Natural killer cell treated with Interleukin-12 subunit alpha and Interleukin-12 subunit beta and Interleukin-15 and Interleukin-18, amount 100 ng/mL, for 72 hours (primary cell): ENCODE measurements around the gene NEMP2. TPM values are rescaled to one million over a fixed set of nuclear protein-coding genes. Genes with fewer than 3 reads are reported as not detected.
"Not testable (repeated sequence)": the region's sequence is repeated elsewhere in the genome, so short reads cannot be mapped to it uniquely, and the experiment has no call there.

ENCODE experiments used
- ATAC-seq, 2 donors: fragments of 150-1000 bp; cut with Tn5 transposase in 1 of 2; sonication (Bioruptor Pico), chemical (Tn5 transposase) in 1 of 2; 2 replicates each; pipeline ENCODE4 v1.10.0; 2021
- DNase-seq: peaks from one replicate; pipeline ENCODE4 v3.0.0; 2022; ENCODE audit warnings: low spot score
- H3K27ac Mint-ChIP-seq, 2 donors: 1 replicate in 1 of 2; 2 replicates in 1 of 2; pipeline ENCODE4 v1.8.0; 2022; ENCODE audit warnings: mixed read lengths in 2 of 2, mild to moderate bottlenecking in 1 of 2, moderate library complexity in 1 of 2
- H3K27me3 Mint-ChIP-seq, 2 donors: 1 replicate in 1 of 2; 2 replicates in 1 of 2; pipeline ENCODE4 v1.8.0; 2022; ENCODE audit warnings: mixed read lengths in 2 of 2
- H3K36me3 Mint-ChIP-seq: one replicate; pipeline ENCODE4 v1.8.0; 2022; ENCODE audit warnings: mixed read lengths
- H3K4me1 Mint-ChIP-seq, 2 donors: 1 replicate in 1 of 2; 2 replicates in 1 of 2; pipeline ENCODE4 v1.8.0; 2022; ENCODE audit warnings: low read depth in 2 of 2, mixed read lengths in 2 of 2, mild to moderate bottlenecking in 1 of 2
- H3K4me3 Mint-ChIP-seq: one replicate; pipeline ENCODE4 v1.8.0; 2022; ENCODE audit warnings: mixed read lengths
- H3K9me3 Mint-ChIP-seq: 2 replicates; pipeline ENCODE4 v1.8.0; 2022; ENCODE audit warnings: mixed read lengths
- total RNA-seq, 2 donors: library from RNA; stranded (reverse); gene quantifications; one replicate each; pipeline ENCODE4 v1.2.3, GENCODE V29; 2022

NEMP2 gene
- total RNA-seq, 2 donors from 2014 or later = 8.3 to 9.4 TPM

DNA sequence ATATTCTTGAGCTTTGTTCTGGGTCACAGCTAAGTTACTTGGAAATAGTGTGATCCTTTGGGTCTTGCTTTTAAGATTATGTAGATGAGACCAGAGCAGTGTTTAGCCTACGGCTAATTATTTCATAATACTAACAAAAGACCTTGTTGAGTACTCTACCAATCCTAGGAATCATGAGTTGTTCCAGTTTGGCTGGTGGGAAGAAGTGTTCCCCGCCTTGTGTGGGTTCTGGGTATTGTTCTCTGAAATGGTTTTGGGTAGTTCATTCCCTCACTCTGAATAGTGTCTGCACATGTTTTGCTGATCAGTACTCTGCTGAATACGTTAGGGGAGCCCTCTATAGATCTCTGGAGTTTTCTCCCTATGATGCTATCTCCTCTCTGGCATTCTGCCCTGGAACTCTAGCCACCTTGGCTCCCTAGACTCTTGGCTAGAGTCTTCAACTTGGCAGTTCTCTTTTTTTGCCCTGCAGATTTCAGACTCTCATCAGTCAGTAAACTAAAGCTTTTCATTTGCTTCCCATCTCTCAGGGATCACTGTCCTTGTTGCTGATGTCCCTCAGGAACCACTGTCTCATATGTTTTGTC lies 48.4 kb downstream of the NEMP2 start:
- ATAC-seq = no peak
- H3K4me3 Mint-ChIP-seq = no peak overlapping the region
- no peak for DNase-seq
- H3K4me1 Mint-ChIP-seq = peaks cover 6 to 12% of the 10 kb centered on the region in 2 donors
- H3K9me3 Mint-ChIP-seq = no peaks in the 10 kb centered on the region
- H3K27me3 Mint-ChIP-seq = no peaks in the 10 kb centered on the region
- H3K27ac Mint-ChIP-seq = no peak overlapping the region
- H3K36me3 Mint-ChIP-seq = peaks cover 12% of the 10 kb centered on the region

- no peak for ATAC-seq
- Mint-ChIP-seq H3K4me1 (peaks cover 5 to 17% of the 10 kb centered on the region in 2 donors), H3K36me3 (no peaks in the 10 kb centered on the region), H3K4me3 (no peak overlapping the region), H3K27ac (no peak overlapping the region), H3K9me3 (no peaks in the 10 kb centered on the region), H3K27me3 (no peaks in the 10 kb centered on the region)
- DNase-seq = no peak
Observed at GRCh38 chr2:190482451-190482850, 52.1 kb downstream of the NEMP2 start.

DNA sequence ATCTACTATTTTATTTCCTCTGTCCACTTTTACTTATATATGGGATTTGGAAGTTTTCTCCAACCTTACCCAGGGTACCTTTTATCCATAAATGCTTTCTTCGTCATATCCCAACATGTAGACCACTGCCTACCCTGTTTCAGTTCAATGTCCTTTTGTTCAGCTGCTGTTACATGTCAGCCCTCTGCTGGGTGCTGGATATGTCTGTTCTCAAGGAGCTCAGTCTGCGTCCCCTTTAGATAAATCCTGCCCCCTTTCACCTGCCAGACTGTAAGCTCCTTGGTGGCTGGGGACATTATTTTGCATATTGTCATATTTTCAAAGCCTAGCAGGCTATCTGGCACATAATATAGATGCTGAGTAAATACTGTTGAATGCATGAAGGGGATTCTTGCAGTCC lies 53.2 kb downstream of the NEMP2 start:
- no peak for ATAC-seq
- peaks cover 5 to 17% of the 10 kb centered on the region in 2 donors for H3K4me1 Mint-ChIP-seq
- no peaks in the 10 kb centered on the region for H3K36me3 Mint-ChIP-seq
- no peak for DNase-seq
- H3K27ac Mint-ChIP-seq = no peak overlapping the region
- H3K9me3 Mint-ChIP-seq = no peaks in the 10 kb centered on the region
- H3K4me3 Mint-ChIP-seq = no peak overlapping the region
- H3K27me3 Mint-ChIP-seq = no peaks in the 10 kb centered on the region

DNA sequence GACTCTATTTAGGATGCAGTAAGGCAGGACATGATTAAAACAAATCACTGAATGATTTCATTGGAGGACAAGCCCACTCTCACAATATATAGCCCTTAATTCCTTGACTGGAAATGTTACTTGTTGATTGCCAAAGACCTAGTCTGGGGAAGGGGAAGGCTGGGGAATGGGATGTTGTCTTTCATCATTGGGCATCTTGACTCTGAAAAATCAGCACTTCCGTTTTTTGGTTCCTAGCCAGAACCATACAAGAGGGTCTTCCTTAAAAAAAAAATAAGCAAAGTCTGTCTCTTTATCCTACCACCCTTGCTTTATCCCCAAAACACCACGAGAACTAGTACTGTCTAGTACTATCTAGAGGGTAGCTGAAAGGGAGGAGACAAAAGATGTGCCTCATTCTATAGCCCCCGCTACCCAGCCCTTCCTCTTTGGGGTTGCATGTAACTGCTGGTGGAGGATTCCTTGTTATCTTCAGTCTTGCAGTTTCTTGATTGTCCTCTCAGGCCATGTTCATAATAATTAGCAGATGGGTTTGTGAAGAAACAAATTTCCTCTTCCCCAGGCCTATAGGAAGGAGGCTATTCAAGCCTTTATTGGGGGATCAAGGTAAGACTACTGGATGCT lies 55.8 kb downstream of the NEMP2 start:
- Mint-ChIP-seq H3K9me3 (peaks cover 3% of the 10 kb centered on the region), H3K27me3 (no peaks in the 10 kb centered on the region), H3K4me1 (peaks cover 5 to 20% of the 10 kb centered on the region in 2 donors), H3K4me3 (no peak overlapping the region), H3K36me3 (peaks cover 3% of the 10 kb centered on the region), H3K27ac (no peak overlapping the region)
- DNase-seq (no peak), ATAC-seq (no peak)

DNA sequence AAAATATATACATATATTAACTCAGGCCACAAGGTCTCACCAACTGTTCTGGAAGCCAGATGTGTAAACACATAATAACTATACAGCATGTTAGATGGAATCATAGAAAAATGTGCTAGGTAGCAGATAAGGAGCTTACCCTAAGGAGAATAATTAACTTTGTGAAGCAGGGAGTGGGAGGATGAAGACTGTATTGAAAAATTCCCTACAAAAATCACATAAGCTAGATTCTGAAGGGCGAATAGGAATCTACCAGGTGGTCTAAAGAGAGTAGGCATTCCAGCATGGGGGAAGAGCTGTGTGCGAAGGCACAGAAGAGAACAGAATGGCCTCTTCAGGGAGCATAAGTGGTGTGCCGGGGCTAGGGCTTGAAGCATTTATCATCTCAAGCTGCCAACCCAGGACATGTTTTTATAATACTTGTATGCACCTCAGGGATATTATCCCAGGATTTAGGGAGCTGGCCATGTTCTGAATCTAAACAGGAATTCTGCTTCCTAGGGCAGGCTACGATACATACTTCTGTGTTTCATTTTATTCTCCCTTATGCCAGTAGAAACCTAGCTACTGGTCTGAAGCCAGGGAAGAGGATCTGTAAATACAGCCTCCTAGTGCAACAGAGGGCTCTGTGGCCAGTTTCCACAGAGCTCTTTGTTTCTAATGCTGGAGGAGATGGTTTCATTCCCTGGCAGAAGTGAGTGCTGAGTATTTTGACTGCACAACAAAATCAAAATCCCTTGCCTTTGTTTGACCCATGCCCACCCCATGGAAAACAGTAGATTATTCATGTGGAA lies 56.7 kb downstream of the NEMP2 start:
- no peak for DNase-seq
- H3K4me1 Mint-ChIP-seq = peaks cover 5 to 22% of the 10 kb centered on the region in 2 donors
- H3K4me3 Mint-ChIP-seq = no peak overlapping the region
- H3K36me3 Mint-ChIP-seq = peaks cover 5% of the 10 kb centered on the region
- ATAC-seq = no peak
- H3K27me3 Mint-ChIP-seq = no peaks in the 10 kb centered on the region
- H3K27ac Mint-ChIP-seq = no peak overlapping the region
- H3K9me3 Mint-ChIP-seq = peaks cover 4% of the 10 kb centered on the region

- no peak overlapping the region for H3K4me3 Mint-ChIP-seq
- H3K36me3 Mint-ChIP-seq = peaks cover 13% of the 10 kb centered on the region
- peaks cover 9% of the 10 kb centered on the region for H3K9me3 Mint-ChIP-seq
- peaks cover 9 to 32% of the 10 kb centered on the region in 2 donors for H3K4me1 Mint-ChIP-seq
- ATAC-seq (no peak), DNase-seq (no peak)
- H3K27me3 Mint-ChIP-seq = no peaks in the 10 kb centered on the region
- H3K27ac Mint-ChIP-seq = no peak overlapping the region
Observed at GRCh38 chr2:190470256-190470826, 64.2 kb downstream of the NEMP2 start.

DNA sequence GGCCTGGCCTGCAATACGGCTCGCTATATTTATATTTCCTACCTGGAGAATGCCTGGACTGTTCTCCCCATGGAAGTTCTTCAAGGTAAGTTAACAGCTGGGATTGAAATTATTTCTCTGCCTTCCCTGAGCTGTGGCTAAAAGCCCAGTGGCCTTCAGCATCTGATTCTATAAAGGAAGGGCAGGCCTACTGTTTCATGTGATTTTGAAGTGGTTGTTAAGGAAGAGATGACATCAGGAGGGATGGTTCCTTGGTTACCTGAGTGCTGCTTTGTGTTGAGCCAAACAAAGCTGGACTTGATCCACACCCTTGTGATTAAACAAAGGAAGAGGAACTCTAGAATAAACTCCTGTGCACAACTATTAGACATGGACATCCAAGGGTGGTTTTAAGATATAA lies 64.8 kb downstream of the NEMP2 start:
- Mint-ChIP-seq H3K27me3 (no peaks in the 10 kb centered on the region), H3K9me3 (peaks cover 9% of the 10 kb centered on the region), H3K4me3 (no peak overlapping the region), H3K4me1 (peaks cover 14 to 36% of the 10 kb centered on the region in 2 donors), H3K36me3 (peaks cover 13% of the 10 kb centered on the region), H3K27ac (no peak overlapping the region)
- DNase-seq = no peak
- no peak for ATAC-seq

- ATAC-seq = no peak
- no peak for DNase-seq
- H3K36me3 Mint-ChIP-seq = peaks cover 13% of the 10 kb centered on the region
- H3K27me3 Mint-ChIP-seq = no peaks in the 10 kb centered on the region
- H3K9me3 Mint-ChIP-seq = peaks cover 9% of the 10 kb centered on the region
- peaks cover 21 to 42% of the 10 kb centered on the region in 2 donors for H3K4me1 Mint-ChIP-seq
- peak overlapping the region in 1 of 2 donors; percentile 2 for H3K27ac Mint-ChIP-seq
- no peak overlapping the region for H3K4me3 Mint-ChIP-seq
Observed at GRCh38 chr2:190468814-190469569, 65.5 kb downstream of the NEMP2 start.

- H3K27ac Mint-ChIP-seq = peak overlapping the region; percentile 2 to 23
Observed at GRCh38 chr2:190468354-190468753, 66.2 kb downstream of the NEMP2 start.

GRCh38 chr2:190467575-190468083 lies 66.9 kb downstream of the NEMP2 start:
- Mint-ChIP-seq H3K9me3 (peaks cover 5% of the 10 kb centered on the region), H3K27ac (peak overlapping the region; percentile 2 to 23), H3K27me3 (no peaks in the 10 kb centered on the region), H3K4me3 (no peak overlapping the region), H3K4me1 (peaks cover 26 to 39% of the 10 kb centered on the region in 2 donors), H3K36me3 (peaks cover 7% of the 10 kb centered on the region)
- ATAC-seq (no peak), DNase-seq (no peak)

More at GRCh38 chr2:190468354-190468753, 66.2 kb downstream of the NEMP2 start:
- H3K4me1 Mint-ChIP-seq = peaks cover 23 to 39% of the 10 kb centered on the region in 2 donors
- not testable (repeated sequence) for H3K36me3 Mint-ChIP-seq, DNase-seq, H3K4me3 Mint-ChIP-seq, ATAC-seq, H3K9me3 Mint-ChIP-seq, H3K27me3 Mint-ChIP-seq

- H3K9me3 Mint-ChIP-seq = no peaks in the 10 kb centered on the region
- H3K36me3 Mint-ChIP-seq = peaks cover under 1% of the 10 kb centered on the region
- peaks cover 29 to 39% of the 10 kb centered on the region in 2 donors for H3K4me1 Mint-ChIP-seq
- no peak for ATAC-seq
- H3K27ac Mint-ChIP-seq = no peak overlapping the region
- no peak for DNase-seq
- H3K4me3 Mint-ChIP-seq = no peak overlapping the region
- H3K27me3 Mint-ChIP-seq = no peaks in the 10 kb centered on the region
Observed at GRCh38 chr2:190466819-190467446, 67.6 kb downstream of the NEMP2 start.

DNA sequence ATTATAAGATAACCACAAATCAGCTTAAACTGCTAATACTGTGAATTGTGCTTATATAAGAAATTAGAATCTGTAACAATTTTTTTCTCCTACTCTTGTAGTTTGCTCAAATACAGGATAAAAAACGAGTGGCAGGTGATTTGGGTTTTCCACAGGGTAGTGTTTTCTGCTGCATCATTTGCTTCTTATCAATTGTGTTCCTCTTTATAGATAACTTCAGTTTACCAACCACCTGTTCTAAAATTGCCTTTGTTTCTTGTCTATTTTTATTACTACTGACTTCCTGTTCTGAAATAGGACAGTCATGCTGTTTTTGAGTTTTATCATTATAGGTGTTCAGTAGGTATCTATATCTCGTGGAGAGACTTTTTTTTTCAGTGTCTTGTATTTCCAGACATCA lies 69.5 kb downstream of the NEMP2 start:
- H3K4me1 Mint-ChIP-seq = peaks cover 37 to 43% of the 10 kb centered on the region in 2 donors
- H3K4me3 Mint-ChIP-seq = no peak overlapping the region
- ATAC-seq = no peak
- no peak overlapping the region for H3K27ac Mint-ChIP-seq
- DNase-seq = no peak
- H3K27me3 Mint-ChIP-seq = no peaks in the 10 kb centered on the region
- H3K9me3 Mint-ChIP-seq = no peaks in the 10 kb centered on the region
- H3K36me3 Mint-ChIP-seq = no peaks in the 10 kb centered on the region

DNA sequence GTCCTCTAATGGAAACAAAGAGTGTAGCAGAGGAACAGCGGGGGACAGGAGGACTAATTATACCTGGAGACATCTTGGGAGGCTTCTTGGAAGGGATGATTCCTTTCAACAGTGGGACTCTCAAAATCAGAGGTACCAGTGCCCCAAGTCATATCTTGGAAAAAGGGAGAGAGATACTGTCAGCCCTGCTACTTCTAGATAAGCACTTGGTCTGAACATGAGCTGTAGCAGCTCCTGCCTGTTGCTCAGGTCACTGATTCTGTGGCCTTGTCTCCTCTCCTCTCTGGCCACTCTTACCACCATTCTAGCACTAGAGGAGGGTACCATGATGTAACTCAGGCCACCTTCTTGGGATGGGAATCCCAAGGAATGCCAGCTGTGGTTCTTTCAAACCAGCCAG lies 71.9 kb downstream of the NEMP2 start:
- ATAC-seq (no peak), DNase-seq (no peak)
- H3K27me3 Mint-ChIP-seq = no peaks in the 10 kb centered on the region
- no peak overlapping the region for H3K4me3 Mint-ChIP-seq
- peaks cover 4% of the 10 kb centered on the region for H3K36me3 Mint-ChIP-seq
- peaks cover 33 to 41% of the 10 kb centered on the region in 2 donors for H3K4me1 Mint-ChIP-seq
- no peak overlapping the region for H3K27ac Mint-ChIP-seq
- H3K9me3 Mint-ChIP-seq = no peaks in the 10 kb centered on the region
